22Rv1 (cell line): ENCODE measurements around the gene EIF2S1.

ENCODE experiments used
- ZFX ChIP-seq: fragments of 450-650 bp; IDR thresholded peaks from 2 replicates; pipeline ENCODE4 v1.6.1; 2017; ENCODE audit warnings: antibody characterized with exemption, borderline replicate concordance
- TF ChIP-seq, protein P1 (sequence below): fragments of 450-650 bp; IDR thresholded peaks from 2 replicates; pipeline ENCODE4 v1.5.1; 2017; ENCODE audit warnings: mild to moderate bottlenecking

DNA sequence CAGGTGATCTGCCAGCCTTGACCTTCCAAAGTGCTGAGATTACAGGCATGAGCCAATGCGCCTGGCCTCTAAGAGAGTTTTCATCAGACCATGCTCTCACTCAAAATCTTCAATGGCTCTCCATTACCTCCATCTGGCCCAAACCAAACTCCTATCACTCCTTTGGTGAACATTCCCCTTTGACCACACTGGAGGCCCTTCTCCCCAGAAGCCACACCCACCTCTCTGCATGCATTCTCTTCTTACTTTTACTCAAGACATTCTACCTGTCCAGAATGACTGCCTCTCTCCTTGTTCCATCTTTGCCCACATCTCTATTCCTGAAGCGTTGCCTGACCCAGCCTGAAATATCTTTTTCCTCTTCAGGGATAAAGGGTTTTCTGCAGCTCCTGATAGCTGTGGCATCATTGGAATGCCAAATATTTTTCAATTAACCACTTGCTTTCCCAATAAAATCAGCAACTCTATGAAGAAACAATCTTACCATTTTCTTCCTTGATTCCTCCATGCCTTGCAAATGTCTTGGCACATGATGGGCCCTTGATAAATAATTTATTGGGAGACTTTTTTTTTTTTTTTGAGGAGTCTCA is 36.3 kb downstream of the EIF2S1 start:
- TF ChIP-seq, protein P1, sequence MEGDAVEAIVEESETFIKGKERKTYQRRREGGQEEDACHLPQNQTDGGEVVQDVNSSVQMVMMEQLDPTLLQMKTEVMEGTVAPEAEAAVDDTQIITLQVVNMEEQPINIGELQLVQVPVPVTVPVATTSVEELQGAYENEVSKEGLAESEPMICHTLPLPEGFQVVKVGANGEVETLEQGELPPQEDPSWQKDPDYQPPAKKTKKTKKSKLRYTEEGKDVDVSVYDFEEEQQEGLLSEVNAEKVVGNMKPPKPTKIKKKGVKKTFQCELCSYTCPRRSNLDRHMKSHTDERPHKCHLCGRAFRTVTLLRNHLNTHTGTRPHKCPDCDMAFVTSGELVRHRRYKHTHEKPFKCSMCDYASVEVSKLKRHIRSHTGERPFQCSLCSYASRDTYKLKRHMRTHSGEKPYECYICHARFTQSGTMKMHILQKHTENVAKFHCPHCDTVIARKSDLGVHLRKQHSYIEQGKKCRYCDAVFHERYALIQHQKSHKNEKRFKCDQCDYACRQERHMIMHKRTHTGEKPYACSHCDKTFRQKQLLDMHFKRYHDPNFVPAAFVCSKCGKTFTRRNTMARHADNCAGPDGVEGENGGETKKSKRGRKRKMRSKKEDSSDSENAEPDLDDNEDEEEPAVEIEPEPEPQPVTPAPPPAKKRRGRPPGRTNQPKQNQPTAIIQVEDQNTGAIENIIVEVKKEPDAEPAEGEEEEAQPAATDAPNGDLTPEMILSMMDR, result no peak
- no peak for TF ChIP-seq ZFX
